B cell (primary cell): ENCODE measurements around the gene AGBL4.

Source experiments
- CTCF ChIP-seq: fragments of 200-600 bp; IDR thresholded peaks from one replicate; pipeline ENCODE4 v1.8.0; 2022; ENCODE audit warnings: antibody characterized with exemption, mild to moderate bottlenecking
- EZH2 ChIP-seq: IDR thresholded peaks from 2 replicates; pipeline ENCODE4 v1.6.1; 2012; ENCODE audit warnings: borderline replicate concordance, low read depth, mild to moderate bottlenecking, moderate library complexity, low read length; ENCODE audit not compliant: insufficient read depth, poor library complexity, severe bottlenecking

GRCh38 chr1:49181033-49181432 is 842.7 kb downstream of the AGBL4 start:
- TF ChIP-seq CTCF (no peak), EZH2 (no peak)
